IMR-90 (cell line): ENCODE data around the gene XRCC5. TPM values are rescaled to one million over a fixed set of nuclear protein-coding genes. Genes with fewer than 3 reads are reported as not detected.

Experiments used
- ATAC-seq: fragments of 200-7000 bp; cut with Tn5 transposase; 2 replicates; pipeline ENCODE4 v1.9.1; 2020; ENCODE audit warnings: low read depth, mild to moderate bottlenecking, moderate library complexity
- BruUV-seq: library from RNA; stranded (reverse); fragments of 400-500 nt; replicated peaks from 2 replicates; lab custom pipeline; 2021; lab: Mats Ljungman, UMichigan
- CTCF ChIA-PET: fragments of 300-600 bp; formaldehyde crosslinking; extraction: SDS; loops from one replicate; lab custom pipeline; 2021; ENCODE audit warnings: antibody characterized with exemption; lab: Yijun Ruan, JAX
- POLR2A ChIA-PET: fragments of 300-600 bp; sonication (Branson Sonifier 250); formaldehyde crosslinking; loops from one replicate; lab custom pipeline; 2022; ENCODE audit warnings: antibody characterized with exemption; ENCODE audit not compliant: unreplicated experiment; lab: Charles Lee
- DNase-seq: peaks from one replicate; pipeline ENCODE4 v3.0.0; 2013
- H2AFZ ChIP-seq: replicated peaks from 2 replicates; pipeline ENCODE3; 2013; ENCODE audit warnings: low read length, mild to moderate bottlenecking; ENCODE audit not compliant: poor library complexity
- H2AK5ac ChIP-seq: 2 replicates; pipeline ENCODE4 v1.6.1; 2013; ENCODE audit warnings: low read depth, low read length, inconsistent platforms
- H2AK9ac ChIP-seq: replicated peaks from 2 replicates; pipeline ENCODE3; 2013; ENCODE audit warnings: mild to moderate bottlenecking, low read depth, low read length, moderate library complexity; ENCODE audit not compliant: poor library complexity
- H2BK120ac ChIP-seq: 2 replicates; pipeline ENCODE4 v1.6.1; 2013; ENCODE audit warnings: low read depth, low read length, inconsistent platforms
- H2BK15ac ChIP-seq: 3 replicates; pipeline ENCODE4 v1.6.1; 2013; ENCODE audit warnings: low read depth, low read length, inconsistent platforms
- H2BK20ac ChIP-seq: 2 replicates; pipeline ENCODE4 v1.6.1; 2013; ENCODE audit warnings: low read depth, mild to moderate bottlenecking, inconsistent platforms, low read length, moderate library complexity
- H2BK5ac ChIP-seq: 2 replicates; pipeline ENCODE4 v1.6.1; 2013; ENCODE audit warnings: mild to moderate bottlenecking, low read depth, low read length, inconsistent platforms; ENCODE audit not compliant: poor library complexity, severe bottlenecking
- H3K14ac ChIP-seq: replicated peaks from 2 replicates; pipeline ENCODE4 v1.6.1; 2013; ENCODE audit warnings: low read depth, low read length, inconsistent platforms
- H3K18ac ChIP-seq: 2 replicates; pipeline ENCODE4 v1.6.1; 2013; ENCODE audit warnings: low read depth, low read length, control low read depth
- H3K23ac ChIP-seq: 2 replicates; pipeline ENCODE4 v1.6.1; 2013; ENCODE audit warnings: low read depth, low read length, inconsistent platforms
- H3K27ac ChIP-seq: 2 replicates; pipeline ENCODE4 v1.5.1; 2013; ENCODE audit warnings: mild to moderate bottlenecking, control low read depth, low read length; ENCODE audit not compliant: insufficient read depth
- H3K27me3 ChIP-seq: 2 replicates; pipeline ENCODE4 v1.6.1; 2013; ENCODE audit warnings: low read length; ENCODE audit not compliant: control insufficient read depth, insufficient read depth
- H3K36me3 ChIP-seq: 2 replicates; pipeline ENCODE4 v1.6.1; 2013; ENCODE audit warnings: low read length, mixed read lengths; ENCODE audit not compliant: control insufficient read depth, insufficient read depth
- H3K4ac ChIP-seq: 2 replicates; pipeline ENCODE4 v1.6.1; 2013; ENCODE audit warnings: low read depth, low read length, inconsistent platforms
- H3K4me1 ChIP-seq: 2 replicates; pipeline ENCODE4 v1.6.1; 2013; ENCODE audit warnings: low read length, mixed read lengths; ENCODE audit not compliant: control insufficient read depth, insufficient read depth
- H3K4me2 ChIP-seq: 2 replicates; pipeline ENCODE4 v1.6.1; 2013; ENCODE audit warnings: low read depth, mild to moderate bottlenecking, control low read depth, low read length, moderate library complexity
- H3K4me3 ChIP-seq: 2 replicates; pipeline ENCODE4 v1.5.1; 2013; ENCODE audit warnings: low read depth, mild to moderate bottlenecking, control low read depth, low read length, moderate library complexity; ENCODE audit not compliant: insufficient read depth
- H3K56ac ChIP-seq: 2 replicates; pipeline ENCODE4 v1.6.1; 2013; ENCODE audit warnings: low read length, inconsistent platforms; ENCODE audit not compliant: insufficient read depth; ENCODE audit errors: extremely low read depth
- H3K79me1 ChIP-seq, 2 experiments: 2 replicates each; pipeline ENCODE4 v1.6.1; 2013; ENCODE audit warnings: low read length in 2 of 2, inconsistent platforms in 1 of 2, low read depth in 1 of 2
- H3K9ac ChIP-seq: 2 replicates; pipeline ENCODE4 v1.6.1; 2013; ENCODE audit warnings: low read depth, low read length, control low read depth
- H3K9me1 ChIP-seq: 2 replicates; pipeline ENCODE4 v1.6.1; 2013; ENCODE audit warnings: low read length, inconsistent platforms; ENCODE audit not compliant: insufficient read depth
- H3K9me3 ChIP-seq: 2 replicates; pipeline ENCODE4 v1.6.1; 2013; ENCODE audit warnings: low read length; ENCODE audit not compliant: control insufficient read depth, insufficient read depth
- H4K20me1 ChIP-seq: 2 replicates; pipeline ENCODE4 v1.6.1; 2013; ENCODE audit warnings: low read length, inconsistent platforms; ENCODE audit not compliant: insufficient read depth
- H4K5ac ChIP-seq: 2 replicates; pipeline ENCODE4 v1.6.1; 2013; ENCODE audit warnings: mild to moderate bottlenecking, low read depth, low read length, control low read depth
- H4K8ac ChIP-seq, 2 experiments: 2 replicates each; pipeline ENCODE4 v1.6.1; 2013; ENCODE audit warnings: low read depth in 2 of 2, low read length in 2 of 2, control low read depth in 1 of 2, inconsistent platforms in 1 of 2
- H4K91ac ChIP-seq: 2 replicates; pipeline ENCODE4 v1.6.1; 2013; ENCODE audit warnings: low read depth, low read length, inconsistent platforms; ENCODE audit not compliant: insufficient read depth
- CEBPB ChIP-seq: IDR thresholded peaks from 2 replicates; pipeline ENCODE4 v1.6.1; 2012; ENCODE audit warnings: low read depth, low read length, improper control_type of control experiment
- CHD1 ChIP-seq: IDR thresholded peaks from 2 replicates; pipeline ENCODE4 v1.6.1; 2012; ENCODE audit warnings: low read depth, low read length, improper control_type of control experiment
- CTCF ChIP-seq: conservative IDR thresholded peaks from 2 replicates; pipeline ENCODE4 v1.5.1; 2012; ENCODE audit warnings: mild to moderate bottlenecking, low read depth, low read length, improper control_type of control experiment
- MAFK ChIP-seq: IDR thresholded peaks from 2 replicates; pipeline ENCODE4 v1.6.1; 2012; ENCODE audit warnings: low read depth, low read length, improper control_type of control experiment
- NFE2L2 ChIP-seq: fragments of 150-350 bp; IDR thresholded peaks from 2 replicates; pipeline ENCODE4 v1.6.1; 2016; ENCODE audit warnings: low read depth, mild to moderate bottlenecking, low read length
- RFX5 ChIP-seq: IDR thresholded peaks from 2 replicates; pipeline ENCODE4 v1.8.0; 2012; ENCODE audit warnings: low read depth, mild to moderate bottlenecking, low read length, moderate library complexity
- WGBS, 2 experiments: methylation state at CpG; one replicate each; pipeline versions ENCODE4 v1.1.5 to v1.1.7; 2013; ENCODE audit warnings: missing lambda C conversion rate in 2 of 2; ENCODE audit not compliant: insufficient read length in 1 of 2; ENCODE audit errors: extremely low coverage in 2 of 2; 5-methylcytosine and 5-hydroxymethylcytosine counted together
- dilution Hi-C: fragments of 300-500 bp; cut with HindIII; formaldehyde crosslinking; loops from one replicate; pipeline ENCODE4 v1.14.3; 2018; ENCODE audit warnings: low sequenced_read_pairs; ENCODE audit not compliant: unreplicated experiment
- in situ Hi-C: fragments of 300-500 bp; cut with MboI; formaldehyde crosslinking; loops from 3 replicates; pipeline ENCODE4 v1.14.3; 2019; ENCODE audit warnings: low sequenced_read_pairs, inconsistent platforms, mixed read lengths
- intact Hi-C: fragments of 100-400 bp; cut with micrococcal nuclease; formaldehyde crosslinking; loops from 2 replicates; pipeline ENCODE4 v1.10.0; 2022
- polyA plus RNA-seq, 3 experiments: library from polyadenylated mRNA; depleted of rRNA; stranded (reverse); fragments of >200 nt; gene quantifications; 2 replicates each; pipeline ENCODE4 v1.2.3, GENCODE V29; 2012; ENCODE audit warnings: low replicate concordance in 1 of 3
- total RNA-seq: library from RNA; depleted of rRNA; stranded (reverse); fragments of >200 nt; gene quantifications from 2 replicates; pipeline ENCODE4 v1.2.3, GENCODE V29; 2012

Gene XRCC5
- total and polyA plus RNA-seq, 2 of the 4 experiments (the other 2 are of a cell fraction) = 144 to 509 TPM

GRCh38 chr2:216098421-216099334 lies 10.5 kb upstream of the XRCC5 start (continued):
- TF ChIP-seq CEBPB = no peak

- TF ChIP-seq CHD1 (no peak), NFE2L2 (no peak), MAFK (no peak), CTCF (no peak), RFX5 (no peak)
- H2AK9ac ChIP-seq = no peak overlapping the region
- no peak for ATAC-seq
- no peak overlapping the region for H2BK20ac ChIP-seq
- H2BK15ac ChIP-seq = no peak overlapping the region
- H4K8ac ChIP-seq = no peak overlapping the region
- no peak overlapping the region for H2AK5ac ChIP-seq
- intact Hi-C loops = no loop called here
- no peaks in the 10 kb centered on the region for H4K20me1 ChIP-seq
- no peak overlapping the region for H2BK120ac ChIP-seq
- POLR2A ChIA-PET = no interaction called here
- H3K56ac ChIP-seq = no peak overlapping the region
- no peaks in the 10 kb centered on the region for H3K9me3 ChIP-seq
- H3K4me3 ChIP-seq = no peak overlapping the region
- H3K4ac ChIP-seq = no peak overlapping the region
- DNase-seq = no peak
- no peak overlapping the region for H3K4me2 ChIP-seq
- 100% methylated on average over 1 of the region's 4 CpGs for WGBS, 2 experiments
- no peak overlapping the region for H4K91ac ChIP-seq
- H3K9me1 ChIP-seq = peaks cover 12% of the 10 kb centered on the region
- 0 out of 2 replicates have a peak, but pooled peaks cover 3% of the 10 kb centered on the region for H3K27me3 ChIP-seq
- no peak overlapping the region for H3K9ac ChIP-seq
- CTCF ChIA-PET = interaction anchor here (1.2 kb wide), 1 partner anchor 18 kb away, joined by 3 read pairs; no protein-coding TSS in a partner anchor
- H3K36me3 ChIP-seq = no peaks in the 10 kb centered on the region
- no peak overlapping the region for H4K5ac ChIP-seq
- dilution Hi-C loops = no loop called here
- no peak overlapping the region for H2BK5ac ChIP-seq
- no peak overlapping the region for H3K23ac ChIP-seq
- H3K14ac ChIP-seq = no peak overlapping the region
- H3K79me1 ChIP-seq = no peaks in the 10 kb centered on the region
- no peak overlapping the region for H2AFZ ChIP-seq
- in situ Hi-C loops = no loop called here
- H3K4me1 ChIP-seq = no peaks in the 10 kb centered on the region
- H3K18ac ChIP-seq = no peak overlapping the region
- no peak overlapping the region for H3K27ac ChIP-seq
- BruUV-seq = no TSS peak
These were observed 8.0 kb upstream of the XRCC5 start for GRCh38 chr2:216101109-216101508.
